HG03097 (cell line): ENCODE data around the gene SAMD4A.

Source experiments
- ATAC-seq: cut with Tn5 transposase; IDR thresholded peaks from one replicate; pipeline ENCODE4 v1.9.1; 2021; ENCODE audit not compliant: unreplicated experiment, low FRiP score

Gene SAMD4A

GRCh38 chr14:54812617-54813016 is 245.7 kb downstream of the SAMD4A start:
- ATAC-seq: no peak

GRCh38 chr14:54813081-54813480 is 246.2 kb downstream of the SAMD4A start:
- ATAC-seq: no peak

- no peak for ATAC-seq
Observed at GRCh38 chr14:54814076-54814475, 247.1 kb downstream of the SAMD4A start.

- no peak for ATAC-seq
Observed at GRCh38 chr14:54815016-54815415, 248.1 kb downstream of the SAMD4A start.

- ATAC-seq: no peak
Observed at GRCh38 chr14:54815515-54815914, 248.6 kb downstream of the SAMD4A start.

- no peak for ATAC-seq
Observed at GRCh38 chr14:54816450-54816849, 249.5 kb downstream of the SAMD4A start.

GRCh38 chr14:54817506-54817905 is 250.6 kb downstream of the SAMD4A start:
- no peak for ATAC-seq

- ATAC-seq: no peak
Observed at GRCh38 chr14:54818201-54819133, 251.5 kb downstream of the SAMD4A start.

GRCh38 chr14:54822685-54823084 is 255.8 kb downstream of the SAMD4A start:
- no peak for ATAC-seq

- no peak for ATAC-seq
Observed at GRCh38 chr14:54823757-54824549, 257.0 kb downstream of the SAMD4A start.

GRCh38 chr14:54828037-54828436 is 261.1 kb downstream of the SAMD4A start:
- ATAC-seq: no peak

GRCh38 chr14:54829486-54830224 is 262.7 kb downstream of the SAMD4A start:
- ATAC-seq: no peak

GRCh38 chr14:54830650-54831049 is 263.7 kb downstream of the SAMD4A start:
- no peak for ATAC-seq

- ATAC-seq: no peak
Observed at GRCh38 chr14:54834081-54834480, 267.2 kb downstream of the SAMD4A start.

GRCh38 chr14:54834727-54835126 is 267.8 kb downstream of the SAMD4A start:
- no peak for ATAC-seq

GRCh38 chr14:54836231-54836630 is 269.3 kb downstream of the SAMD4A start:
- ATAC-seq: no peak

- no peak for ATAC-seq
Observed at GRCh38 chr14:54837508-54838149, 270.7 kb downstream of the SAMD4A start.

GRCh38 chr14:54838931-54839512 is 272.1 kb downstream of the SAMD4A start:
- ATAC-seq: no peak

GRCh38 chr14:54839701-54840119 is 272.8 kb downstream of the SAMD4A start:
- no peak for ATAC-seq

GRCh38 chr14:54840336-54840735 is 273.4 kb downstream of the SAMD4A start:
- ATAC-seq: no peak
